T-helper 17 cell (primary cell): Measurements from ENCODE around the gene NUP188. TPM values are rescaled to one million over a fixed set of nuclear protein-coding genes. Genes with fewer than 3 reads are reported as not detected.

Experiments used
- ATAC-seq: fragments of 150-1000 bp; cut with Tn5 transposase; 2 replicates; pipeline ENCODE4 v1.10.0; 2021; ENCODE audit warnings: mild to moderate bottlenecking, moderate library complexity
- DNase-seq, 3 donors: peaks; one replicate each; pipeline versions ENCODE4 v3.0.0 to v3.0.0-alpha.2; 2020 to 2021
- H3K9me3 ChIP-seq: one replicate; pipeline ENCODE4 v1.7.0; 2013; ENCODE audit warnings: low read length, mild to moderate bottlenecking; ENCODE audit not compliant: control insufficient read depth, poor library complexity, severe bottlenecking
- H3K27ac Mint-ChIP-seq: one replicate; pipeline ENCODE4 v1.8.0; 2022; ENCODE audit warnings: mild to moderate bottlenecking, moderate library complexity, mixed read lengths
- H3K27me3 Mint-ChIP-seq: one replicate; pipeline ENCODE4 v1.8.0; 2022; ENCODE audit warnings: mixed read lengths
- H3K36me3 Mint-ChIP-seq: one replicate; pipeline ENCODE4 v1.8.0; 2022; ENCODE audit warnings: low read depth, mixed read lengths
- H3K4me1 Mint-ChIP-seq: one replicate; pipeline ENCODE4 v1.8.0; 2022; ENCODE audit warnings: mild to moderate bottlenecking, mixed read lengths
- H3K4me3 Mint-ChIP-seq: one replicate; pipeline ENCODE4 v1.8.0; 2022; ENCODE audit warnings: mild to moderate bottlenecking, moderate library complexity, mixed read lengths
- total RNA-seq, 4 donors: library from RNA in 2 of 4; stranded (reverse) in 2 of 4; gene quantifications; one replicate each; pipeline ENCODE4 v1.2.3 and lab custom pipeline; 2022 to 2026

Gene NUP188
- total RNA-seq, 2 donors from 2014 or later = 62.2 to 75.1 TPM

DNA sequence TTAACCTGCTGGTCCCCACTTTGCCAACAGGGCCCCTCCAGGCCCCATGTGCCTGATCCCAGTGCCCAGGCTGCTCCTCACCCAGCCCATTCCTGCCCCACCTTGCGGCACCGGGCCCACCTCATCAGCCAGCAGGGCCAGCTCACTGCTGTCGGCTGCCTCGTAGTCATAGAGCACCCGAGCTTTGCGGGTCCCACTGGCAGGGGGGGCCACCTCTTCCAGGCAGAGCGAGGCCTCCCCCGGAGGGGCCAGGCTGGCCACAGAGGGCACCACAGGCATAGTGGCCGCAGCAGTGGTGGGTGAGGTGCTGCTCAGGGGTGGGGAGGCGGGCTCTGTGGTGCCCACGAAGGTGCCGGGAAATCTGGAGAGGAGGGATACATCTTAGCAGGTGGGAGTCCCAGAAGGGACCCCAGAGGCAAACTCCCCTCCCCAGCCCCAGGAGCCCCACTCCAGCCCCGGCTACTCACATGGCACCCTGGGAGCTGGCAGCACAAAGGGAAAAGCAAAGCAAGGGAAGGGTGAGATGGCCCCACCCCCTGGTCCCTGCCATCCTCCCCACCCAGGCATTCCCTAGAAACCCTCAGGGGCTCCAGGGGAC lies 61.6 kb downstream of the NUP188 start:
- H3K9me3 ChIP-seq = no peaks in the 10 kb centered on the region
- DNase-seq = no peak
- Mint-ChIP-seq H3K27ac (no peak overlapping the region), H3K36me3 (no peaks in the 10 kb centered on the region), H3K4me1 (peaks cover 8% of the 10 kb centered on the region), H3K27me3 (no peaks in the 10 kb centered on the region), H3K4me3 (no peak overlapping the region)
- ATAC-seq = no peak

DNA sequence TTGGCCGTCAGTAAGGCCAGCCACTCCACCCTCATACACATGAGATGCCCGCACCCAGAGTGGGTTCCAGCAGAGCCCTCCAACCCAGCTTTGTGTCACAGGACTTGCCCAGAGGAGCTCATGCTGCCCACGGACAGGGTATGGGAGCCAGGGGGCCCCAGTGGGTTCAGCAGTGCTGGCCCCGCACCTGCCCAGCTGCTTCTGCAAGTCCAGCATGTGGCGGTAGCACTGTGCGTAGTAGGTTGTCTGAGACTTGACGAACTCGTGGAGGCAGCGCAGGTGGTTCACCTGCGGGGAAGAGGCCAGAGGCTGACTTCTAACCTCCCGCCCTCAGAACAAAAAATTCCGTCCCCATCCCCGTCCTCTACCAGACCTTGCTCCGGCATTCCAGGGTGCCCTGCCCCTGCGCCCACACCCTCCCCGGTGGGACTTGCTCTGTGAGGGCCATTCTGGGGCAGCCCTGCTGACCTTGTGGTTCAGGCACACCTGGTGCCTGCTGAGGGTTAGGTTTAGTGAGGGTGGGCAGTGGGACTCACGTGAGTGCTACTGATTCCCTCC lies 62.2 kb downstream of the NUP188 start:
- Mint-ChIP-seq H3K27ac (no peak overlapping the region), H3K27me3 (no peaks in the 10 kb centered on the region), H3K4me1 (peaks cover 8% of the 10 kb centered on the region), H3K4me3 (no peak overlapping the region), H3K36me3 (no peaks in the 10 kb centered on the region)
- no peak for ATAC-seq
- H3K9me3 ChIP-seq = no peaks in the 10 kb centered on the region
- DNase-seq = no peak

DNA sequence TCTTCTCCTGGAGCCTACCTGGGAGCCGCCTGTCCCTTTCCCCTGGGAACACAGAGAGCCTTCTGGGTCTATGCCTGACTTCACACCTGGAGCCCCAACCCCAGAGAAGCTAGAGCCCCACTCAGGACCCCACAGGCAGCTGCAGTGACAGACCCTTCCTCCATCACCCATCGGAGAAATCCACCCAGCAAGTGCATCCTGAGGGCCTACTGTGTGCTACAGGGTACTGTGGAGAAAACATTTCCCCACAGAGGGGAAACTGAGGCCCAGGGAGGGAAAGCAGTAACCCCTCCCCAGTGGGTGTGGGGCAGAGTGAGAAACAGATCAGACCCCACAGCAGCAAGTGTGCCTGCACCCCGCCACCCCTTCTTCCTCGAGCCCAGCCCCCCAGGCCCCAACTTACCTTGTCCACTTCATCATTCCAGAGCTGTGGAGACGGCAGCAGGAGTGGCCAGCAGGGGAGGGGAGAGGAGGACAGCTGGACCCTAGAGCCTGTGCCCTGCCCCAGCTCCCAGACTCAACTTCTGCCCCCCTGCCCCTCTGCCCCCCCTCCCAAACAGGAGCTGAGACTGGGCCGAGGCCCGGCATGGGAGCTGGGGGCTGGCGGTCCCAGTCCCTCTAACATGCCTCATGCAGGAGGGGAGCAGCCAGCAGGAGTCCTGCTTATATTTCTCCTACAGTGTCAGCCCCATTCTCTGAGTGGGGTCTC lies 62.9 kb downstream of the NUP188 start:
- no peaks in the 10 kb centered on the region for H3K36me3 Mint-ChIP-seq
- peaks cover 7% of the 10 kb centered on the region for H3K4me1 Mint-ChIP-seq
- DNase-seq = no peak

DNA sequence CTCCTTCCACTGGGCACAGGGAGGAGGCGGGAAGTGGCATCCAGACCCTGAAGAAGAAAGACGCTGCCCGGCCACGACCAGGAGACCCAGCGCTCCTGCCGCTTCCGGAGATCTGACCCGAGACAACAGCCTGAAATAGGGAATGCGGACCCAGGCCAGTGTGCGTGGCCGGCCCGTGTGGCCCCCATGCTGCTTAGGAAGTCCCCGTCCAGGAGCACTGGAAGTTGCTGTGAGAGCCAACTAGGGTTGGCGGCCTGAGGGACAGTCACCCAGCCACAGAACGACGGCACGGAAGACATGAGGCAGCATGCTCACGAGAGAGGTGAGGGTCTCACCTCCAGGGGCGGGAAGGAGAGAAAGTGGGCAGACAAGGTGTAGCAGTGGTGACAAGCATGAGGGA lies 63.7 kb downstream of the NUP188 start:
- H3K4me3 Mint-ChIP-seq = no peak overlapping the region
- H3K9me3 ChIP-seq = no peaks in the 10 kb centered on the region
- no peak for ATAC-seq
- no peak for DNase-seq
- no peaks in the 10 kb centered on the region for H3K36me3 Mint-ChIP-seq
- no peaks in the 10 kb centered on the region for H3K27me3 Mint-ChIP-seq
- H3K4me1 Mint-ChIP-seq = peaks cover 5% of the 10 kb centered on the region
- H3K27ac Mint-ChIP-seq = no peak overlapping the region

More for the DNA sequence above, 62.9 kb downstream of the NUP188 start:
- no peaks in the 10 kb centered on the region for H3K9me3 ChIP-seq
- Mint-ChIP-seq H3K4me3 (no peak overlapping the region), H3K27me3 (no peaks in the 10 kb centered on the region), H3K27ac (no peak overlapping the region)
- ATAC-seq = no peak

DNA sequence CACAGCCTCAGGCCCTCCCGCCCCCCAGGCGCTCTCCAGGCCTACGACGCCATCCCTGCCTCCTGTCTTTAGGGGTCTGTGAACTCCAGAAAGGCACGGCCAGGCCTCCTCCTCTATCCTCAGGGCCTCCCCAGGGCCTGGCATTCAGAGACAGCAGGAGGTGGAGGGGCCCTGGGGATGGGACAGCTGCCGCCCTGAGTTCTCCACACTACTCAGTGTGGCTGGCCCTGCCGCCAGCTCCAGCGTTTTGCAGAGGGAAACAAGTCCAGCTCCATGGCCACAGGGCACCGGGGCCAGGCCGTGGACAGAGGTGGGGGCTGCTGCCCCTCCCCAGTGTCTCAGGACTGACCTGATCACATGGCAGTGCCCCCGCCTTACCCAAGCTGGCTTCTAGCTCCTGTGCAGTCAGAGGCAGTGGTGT lies 64.3 kb downstream of the NUP188 start:
- no peaks in the 10 kb centered on the region for H3K36me3 Mint-ChIP-seq
- ATAC-seq (no peak), DNase-seq (no peak)
- H3K4me1 Mint-ChIP-seq = peaks cover 2% of the 10 kb centered on the region
- H3K4me3 Mint-ChIP-seq = no peak overlapping the region
- H3K27ac Mint-ChIP-seq = no peak overlapping the region
- no peaks in the 10 kb centered on the region for H3K9me3 ChIP-seq
- no peaks in the 10 kb centered on the region for H3K27me3 Mint-ChIP-seq

DNA sequence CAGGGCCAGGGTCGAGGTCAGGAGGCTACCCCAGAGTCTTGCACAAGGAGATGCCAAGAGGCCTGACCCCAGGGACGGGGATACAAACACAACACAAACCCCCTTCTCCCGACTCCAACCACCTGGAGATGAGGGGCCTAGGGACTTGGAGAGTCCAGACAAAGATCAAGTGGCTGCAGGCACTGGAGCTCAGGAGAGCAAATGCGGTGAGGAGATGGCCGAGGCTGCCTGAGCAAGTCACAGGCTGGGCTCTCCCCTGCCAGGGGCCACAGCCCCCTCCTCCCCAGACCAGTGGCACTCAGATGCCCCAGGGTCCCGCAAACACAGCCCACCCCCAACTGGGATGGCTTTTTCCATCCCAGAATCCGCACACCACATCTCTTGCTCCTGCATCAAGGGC lies 64.8 kb downstream of the NUP188 start:
- Mint-ChIP-seq H3K36me3 (no peaks in the 10 kb centered on the region), H3K27ac (no peak overlapping the region), H3K27me3 (no peaks in the 10 kb centered on the region), H3K4me1 (peaks cover 2% of the 10 kb centered on the region), H3K4me3 (no peak overlapping the region)
- ATAC-seq (no peak), DNase-seq (no peak)
- H3K9me3 ChIP-seq = no peaks in the 10 kb centered on the region

DNA sequence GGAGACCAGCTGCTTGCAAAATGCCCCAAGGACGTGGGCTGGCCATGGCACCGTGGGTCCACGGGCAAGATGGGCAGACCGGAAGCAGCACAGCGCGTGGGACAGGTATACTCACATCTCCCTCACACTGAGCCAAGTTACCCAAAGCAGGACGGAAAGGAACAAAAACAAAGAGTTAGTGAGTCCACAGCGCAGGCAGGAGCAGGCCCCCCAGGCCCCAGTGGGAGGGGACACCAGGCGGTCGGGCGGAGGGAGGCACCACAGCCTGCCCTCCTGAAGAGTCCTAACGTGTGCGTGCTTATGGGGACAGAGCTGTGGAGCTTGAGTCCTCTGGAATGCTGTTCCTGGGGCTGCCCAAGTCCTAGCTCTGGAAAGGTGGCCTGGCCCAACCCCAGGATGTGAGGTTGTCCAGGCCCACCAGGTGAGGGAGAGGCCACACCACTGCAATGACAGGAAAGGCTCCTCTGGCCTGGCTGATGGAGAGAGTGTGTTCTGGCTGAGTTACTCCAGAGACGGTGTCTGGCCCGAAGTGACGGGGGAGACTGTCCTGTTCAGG lies 65.5 kb downstream of the NUP188 start:
- Mint-ChIP-seq H3K27me3 (no peaks in the 10 kb centered on the region), H3K4me1 (peaks cover 2% of the 10 kb centered on the region), H3K36me3 (no peaks in the 10 kb centered on the region), H3K27ac (no peak overlapping the region), H3K4me3 (no peak overlapping the region)
- H3K9me3 ChIP-seq = no peaks in the 10 kb centered on the region
- DNase-seq (no peak), ATAC-seq (no peak)

DNA sequence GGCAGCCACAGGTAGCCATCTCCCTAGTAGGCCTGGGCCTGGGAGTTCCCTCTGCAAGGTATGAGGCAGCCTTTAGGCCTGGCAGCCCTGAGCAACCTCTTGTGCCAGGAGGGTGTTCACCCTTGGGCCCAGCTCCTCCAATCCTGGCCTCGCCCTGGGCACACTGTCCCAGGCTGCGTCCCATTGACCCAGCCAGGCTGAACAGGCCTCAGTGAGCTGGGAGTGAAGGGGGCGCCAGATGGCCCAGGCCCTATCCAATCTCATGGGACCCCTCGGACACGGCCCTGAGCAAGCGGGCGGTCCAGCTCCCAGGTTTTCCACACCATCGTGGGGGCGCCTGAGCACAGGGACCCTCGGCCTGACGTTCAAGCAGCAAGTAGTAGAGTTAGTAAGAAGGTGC lies 66.2 kb downstream of the NUP188 start:
- Mint-ChIP-seq H3K36me3 (no peaks in the 10 kb centered on the region), H3K27ac (no peak overlapping the region), H3K4me3 (no peak overlapping the region), H3K27me3 (no peaks in the 10 kb centered on the region), H3K4me1 (peaks cover 2% of the 10 kb centered on the region)
- ATAC-seq = no peak
- no peak for DNase-seq
- no peaks in the 10 kb centered on the region for H3K9me3 ChIP-seq

DNA sequence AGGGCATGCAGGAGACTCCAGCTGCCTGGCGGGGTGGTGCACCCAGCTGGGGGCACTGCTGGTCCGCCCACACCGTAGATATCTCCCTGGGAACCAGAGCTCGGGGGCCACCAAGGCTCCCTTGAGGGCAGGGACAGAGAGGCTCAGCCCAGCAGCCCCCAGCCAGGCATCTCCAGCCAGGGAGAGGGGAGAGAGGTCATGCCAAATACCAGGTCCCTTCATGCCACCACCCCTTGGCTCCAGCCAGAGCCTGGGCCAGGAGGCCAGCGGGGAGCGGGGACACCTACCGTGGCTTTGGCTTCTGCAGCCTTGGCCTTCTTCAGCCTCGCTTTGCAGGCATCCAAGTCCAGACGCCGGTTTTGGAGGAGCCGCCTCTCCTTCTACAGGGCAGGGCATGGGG lies 66.6 kb downstream of the NUP188 start:
- H3K27ac Mint-ChIP-seq = no peak overlapping the region
- DNase-seq (no peak), ATAC-seq (no peak)
- H3K9me3 ChIP-seq = no peaks in the 10 kb centered on the region
- H3K27me3 Mint-ChIP-seq = no peaks in the 10 kb centered on the region
- H3K36me3 Mint-ChIP-seq = no peaks in the 10 kb centered on the region
- peaks cover 2% of the 10 kb centered on the region for H3K4me1 Mint-ChIP-seq
- no peak overlapping the region for H3K4me3 Mint-ChIP-seq

DNA sequence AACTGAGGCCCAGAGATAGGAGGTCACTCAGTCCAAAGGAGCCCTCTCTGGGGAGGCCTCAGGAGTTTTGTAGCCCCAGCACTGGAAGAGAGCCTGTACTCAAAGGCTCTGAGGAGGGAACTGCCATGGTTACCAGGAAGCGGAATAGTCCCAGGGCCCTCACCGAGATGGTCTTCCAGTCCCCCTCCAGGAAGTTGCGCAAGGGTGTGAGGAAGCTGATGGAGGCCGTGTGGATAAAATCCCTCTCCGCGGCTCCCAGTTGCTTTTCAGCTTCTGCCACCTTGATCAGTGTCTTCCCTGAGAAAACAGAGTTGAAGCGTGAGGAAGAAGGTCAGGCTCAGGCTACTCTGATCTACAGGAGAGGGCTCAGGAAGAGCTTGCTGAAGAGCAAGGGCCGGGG lies 67.1 kb downstream of the NUP188 start:
- Mint-ChIP-seq H3K36me3 (no peaks in the 10 kb centered on the region), H3K4me1 (peaks cover 2% of the 10 kb centered on the region), H3K27me3 (no peaks in the 10 kb centered on the region), H3K4me3 (no peak overlapping the region), H3K27ac (no peak overlapping the region)
- DNase-seq (no peak), ATAC-seq (no peak)
- H3K9me3 ChIP-seq = no peaks in the 10 kb centered on the region

DNA sequence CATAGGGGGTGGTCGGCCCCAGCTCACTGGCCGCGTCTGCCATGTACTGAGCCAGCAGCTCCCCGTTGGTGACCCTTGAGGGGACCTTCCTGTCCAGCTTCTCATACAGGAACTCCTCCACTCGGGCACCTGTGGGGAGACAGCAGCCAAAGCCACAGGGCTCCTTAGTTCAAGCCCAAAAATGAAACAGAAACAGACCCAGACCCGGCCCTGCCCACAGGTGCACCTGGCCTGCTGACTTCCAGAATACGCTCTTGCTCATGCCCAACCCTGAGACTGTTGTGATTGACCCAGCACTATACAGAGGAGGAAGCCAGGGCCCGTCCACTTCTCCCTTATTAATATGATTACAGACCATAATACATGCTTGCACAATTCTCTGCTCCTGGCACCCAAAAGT lies 73.6 kb downstream of the NUP188 start:
- ATAC-seq (no peak), DNase-seq (no peak)
- Mint-ChIP-seq H3K36me3 (no peaks in the 10 kb centered on the region), H3K27me3 (no peaks in the 10 kb centered on the region), H3K4me1 (peaks cover 18% of the 10 kb centered on the region), H3K4me3 (no peak overlapping the region), H3K27ac (peak overlapping the region; percentile 74)
- no peaks in the 10 kb centered on the region for H3K9me3 ChIP-seq

DNA sequence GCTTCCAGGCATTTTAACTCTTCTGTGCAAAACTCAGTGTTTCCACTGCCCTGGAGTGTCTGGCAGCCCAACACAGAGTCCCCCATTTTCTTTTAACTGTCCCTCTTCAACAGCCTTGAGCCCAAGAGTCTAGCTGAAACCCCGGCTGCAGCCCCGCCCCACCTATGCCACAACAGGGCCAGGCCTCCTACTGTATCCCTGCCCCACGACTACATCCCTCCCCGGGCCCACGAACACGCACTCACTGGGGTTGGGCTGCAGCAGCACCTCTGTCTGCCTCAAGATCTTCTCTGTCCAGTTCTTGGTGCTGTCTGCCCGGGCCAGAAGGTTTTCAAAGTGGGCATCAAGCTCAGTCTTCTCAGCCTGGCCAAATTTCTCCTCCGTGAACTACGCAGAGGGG lies 74.5 kb downstream of the NUP188 start:
- Mint-ChIP-seq H3K36me3 (no peaks in the 10 kb centered on the region), H3K4me3 (peak overlapping the region; percentile 47)
- ATAC-seq = no peak

DNA sequence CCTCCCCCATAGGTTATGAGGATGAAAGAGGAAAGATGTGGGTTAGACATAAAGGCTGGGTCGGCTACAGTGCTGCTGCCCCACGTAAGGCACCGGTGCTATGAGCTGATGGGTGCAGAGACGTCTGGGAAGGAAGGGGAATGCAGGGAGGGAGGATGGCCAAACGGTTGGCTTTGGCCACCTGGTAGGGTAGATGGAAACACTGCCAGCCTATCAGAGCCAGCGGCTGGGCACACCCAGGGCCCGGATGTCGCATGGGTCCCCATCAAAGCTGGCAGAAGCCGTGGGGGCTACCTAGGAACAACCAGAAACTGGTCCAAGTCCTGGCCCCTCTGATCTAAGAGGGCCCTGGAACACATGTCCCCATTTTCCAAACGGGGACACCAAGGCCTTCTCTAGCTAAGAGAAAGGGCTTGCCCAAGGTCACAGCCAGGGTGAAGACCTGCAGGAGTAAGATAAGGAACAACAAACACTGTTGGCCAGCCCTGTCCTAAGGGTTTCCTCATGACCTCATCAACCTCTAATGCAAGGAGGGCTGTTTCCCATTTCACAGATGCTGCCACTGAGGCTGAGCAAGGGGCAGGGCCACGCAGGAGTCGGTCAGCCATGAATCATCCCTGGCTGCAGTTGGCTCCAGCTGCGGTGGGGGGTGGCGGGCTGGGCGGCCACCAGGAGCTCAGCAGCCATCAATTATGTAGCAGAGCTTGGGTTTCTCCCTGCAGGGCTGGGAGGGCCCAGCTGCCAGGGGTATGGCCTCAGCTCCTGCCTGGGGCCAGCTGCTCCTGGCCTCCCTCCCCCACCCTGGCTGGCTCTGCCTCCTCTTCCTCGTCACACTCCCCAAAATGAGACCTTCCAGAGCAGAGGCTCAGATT lies 75.8 kb downstream of the NUP188 start:
- no peak for DNase-seq
- Mint-ChIP-seq H3K27me3 (no peaks in the 10 kb centered on the region), H3K36me3 (no peaks in the 10 kb centered on the region), H3K27ac (peak overlapping the region; percentile 8), H3K4me3 (no peak overlapping the region), H3K4me1 (peaks cover 26% of the 10 kb centered on the region)
- H3K9me3 ChIP-seq = no peaks in the 10 kb centered on the region
- ATAC-seq = no peak

More for the DNA sequence above, 74.5 kb downstream of the NUP188 start:
- H3K27ac Mint-ChIP-seq = peak overlapping the region; percentile 8
- H3K4me1 Mint-ChIP-seq = peaks cover 22% of the 10 kb centered on the region
- no peaks in the 10 kb centered on the region for H3K9me3 ChIP-seq
- DNase-seq = no peak
- no peaks in the 10 kb centered on the region for H3K27me3 Mint-ChIP-seq
